Effector memory CD8-positive, alpha-beta T cell (primary cell): ENCODE data around the gene ATG12.
A peak's percentile ranks its signal among the peaks of the same experiment; 100 is the strongest.
"Not testable (repeated sequence)": the region's sequence is repeated elsewhere in the genome, so short reads cannot be mapped to it uniquely, and the experiment has no call there.

ENCODE experiments used
- ATAC-seq: fragments of 150-1000 bp; cut with Tn5 transposase; replicated peaks from 2 replicates; pipeline ENCODE4 v1.10.0; 2021; ENCODE audit warnings: mild to moderate bottlenecking, moderate library complexity
- DNase-seq, 3 experiments: peaks; one replicate each; pipeline ENCODE4 v3.0.0; 2021
- H3K27ac Mint-ChIP-seq, 2 donors: one replicate each; pipeline ENCODE4 v1.8.0; 2022; ENCODE audit warnings: mild to moderate bottlenecking in 2 of 2, mixed read lengths in 2 of 2, moderate library complexity in 2 of 2
- H3K27me3 Mint-ChIP-seq, 2 donors: one replicate each; pipeline ENCODE4 v1.8.0; 2022; ENCODE audit warnings: mixed read lengths in 2 of 2
- H3K36me3 Mint-ChIP-seq: one replicate; pipeline ENCODE4 v1.8.0; 2022; ENCODE audit warnings: mild to moderate bottlenecking, moderate library complexity, mixed read lengths; ENCODE audit not compliant: insufficient read depth
- H3K4me1 Mint-ChIP-seq, 2 donors: one replicate each; pipeline ENCODE4 v1.8.0; 2022; ENCODE audit warnings: low read depth in 2 of 2, mixed read lengths in 2 of 2
- H3K4me3 Mint-ChIP-seq, 2 donors: one replicate each; pipeline ENCODE4 v1.8.0; 2022; ENCODE audit warnings: mild to moderate bottlenecking in 2 of 2, mixed read lengths in 2 of 2, moderate library complexity in 2 of 2
- H3K9me3 Mint-ChIP-seq, 2 donors: one replicate each; pipeline ENCODE4 v1.8.0; 2022; ENCODE audit warnings: mixed read lengths in 2 of 2
- total RNA-seq, 9 experiments: gene quantifications; one replicate each; lab custom pipeline; 2026; lab: John Stamatoyannopoulos, UW

The ATG12 gene
- 59.8 to 99.2 (median 67.7) reads per million in 9 experiments for total RNA-seq

DNA sequence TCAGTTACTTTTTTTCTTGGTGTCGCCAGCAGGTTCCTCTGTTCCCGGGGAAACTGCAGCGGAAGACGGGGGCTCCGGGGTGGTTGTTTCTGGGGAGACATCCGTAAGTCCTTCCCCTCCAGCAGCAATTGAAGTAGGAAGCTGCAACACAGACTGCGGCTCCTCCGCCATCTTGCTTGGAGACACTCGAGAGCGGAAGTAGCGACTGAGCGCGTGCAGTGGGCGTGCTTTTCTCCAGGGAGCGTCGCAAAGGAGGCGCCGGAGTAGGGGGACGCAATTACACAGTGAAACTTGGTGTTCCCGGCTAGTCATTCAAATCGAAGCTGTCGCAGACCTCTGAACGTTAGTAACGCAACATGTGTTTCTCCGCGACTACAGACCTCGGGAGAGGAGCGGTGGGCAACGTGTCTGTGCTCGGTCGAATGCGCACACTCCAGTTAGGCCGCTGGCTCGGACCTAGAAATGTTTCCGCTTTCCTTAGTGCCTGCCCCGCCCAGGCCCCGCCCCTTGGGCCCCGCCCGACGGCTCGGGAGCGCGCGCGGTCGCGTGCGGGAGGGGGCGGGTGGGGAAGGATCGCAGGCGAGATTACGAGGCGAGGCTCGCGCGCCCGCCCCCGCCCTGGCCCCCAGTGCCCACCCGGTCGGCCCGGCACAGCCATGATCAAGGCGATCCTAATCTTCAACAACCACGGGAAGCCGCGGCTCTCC is at the start of gene ATG12, which contains the start of gene AP3S1:
TSS of gene ATG12 (minus strand) at position 184 of the 707 bp plus-strand sequence. CDS start at position 171, 13 bp downstream.
TSS of gene AP3S1 (plus strand) at position 554 of the 707 bp plus-strand sequence. CDS start at position 657, 103 bp downstream.
- DNase-seq (peak; percentile 86 to 93 (median 91)), ATAC-seq (peak; percentile 83)
- no peaks in the 10 kb centered on the region for H3K9me3 Mint-ChIP-seq
- peak within 1 kb of the TSS; percentile 99 for H3K27ac Mint-ChIP-seq
- H3K27me3 Mint-ChIP-seq: no peaks in the 10 kb centered on the region
- H3K4me3 Mint-ChIP-seq: peak within 1 kb of the TSS; percentile 98 to 100
- H3K36me3 Mint-ChIP-seq: peaks cover 31% of the 10 kb centered on the region
- H3K4me1 Mint-ChIP-seq: peaks cover 37 to 42% of the 10 kb centered on the region in 2 donors

DNA sequence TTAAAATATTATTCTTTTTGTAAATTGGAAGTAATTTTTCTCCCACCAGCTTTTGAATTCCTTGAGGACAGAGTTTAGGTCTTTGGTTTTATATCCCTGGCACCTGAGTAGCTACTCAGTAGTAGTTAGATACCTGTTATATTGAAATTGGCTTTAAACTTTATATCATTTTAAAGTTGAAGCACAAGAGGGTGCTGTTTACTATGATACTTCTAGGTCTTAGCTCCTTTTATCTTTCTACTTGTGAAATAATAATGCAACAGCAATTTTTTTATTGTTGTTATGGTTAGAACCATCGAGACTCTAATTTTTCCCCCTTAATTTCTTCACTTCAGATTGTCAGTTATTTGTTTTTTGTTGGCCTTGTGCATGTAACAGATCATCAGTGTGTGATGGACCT is 46.7 kb upstream of the ATG12 start:
- DNase-seq: no peak
- no peak for ATAC-seq
- H3K36me3 Mint-ChIP-seq: peaks cover 3% of the 10 kb centered on the region

DNA sequence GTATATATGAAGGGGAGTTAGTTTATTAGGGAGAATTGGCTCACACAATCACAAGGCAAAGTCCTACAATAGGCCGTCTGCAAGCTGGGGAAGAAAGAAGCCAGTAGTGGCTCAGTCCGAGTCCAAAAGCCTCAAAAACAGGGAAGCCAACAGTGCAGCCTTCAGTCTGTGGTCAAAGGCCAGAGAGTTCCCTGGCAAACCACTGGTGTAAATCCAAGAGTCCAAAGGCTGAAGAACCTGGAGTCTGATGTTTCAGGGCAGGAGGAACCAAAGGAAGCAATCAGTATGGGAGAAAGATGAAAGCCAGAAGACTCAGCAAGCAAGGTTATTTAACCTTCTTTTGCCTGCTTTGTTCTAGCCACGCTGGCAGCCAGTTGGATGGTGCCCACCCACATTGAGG is 43.8 kb upstream of the ATG12 start:
- not testable (repeated sequence) for H3K27me3 Mint-ChIP-seq, ATAC-seq, H3K27ac Mint-ChIP-seq, H3K36me3 Mint-ChIP-seq, H3K4me3 Mint-ChIP-seq, H3K9me3 Mint-ChIP-seq, DNase-seq
- H3K4me1 Mint-ChIP-seq: peaks cover 17 to 18% of the 10 kb centered on the region in 2 donors

More for the DNA sequence above, 46.7 kb upstream of the ATG12 start:
- H3K4me1 Mint-ChIP-seq: peaks cover 2 to 4% of the 10 kb centered on the region in 2 donors
- no peaks in the 10 kb centered on the region for H3K9me3 Mint-ChIP-seq
- H3K4me3 Mint-ChIP-seq: no peak overlapping the region
- H3K27ac Mint-ChIP-seq: no peak overlapping the region
- no peaks in the 10 kb centered on the region for H3K27me3 Mint-ChIP-seq

DNA sequence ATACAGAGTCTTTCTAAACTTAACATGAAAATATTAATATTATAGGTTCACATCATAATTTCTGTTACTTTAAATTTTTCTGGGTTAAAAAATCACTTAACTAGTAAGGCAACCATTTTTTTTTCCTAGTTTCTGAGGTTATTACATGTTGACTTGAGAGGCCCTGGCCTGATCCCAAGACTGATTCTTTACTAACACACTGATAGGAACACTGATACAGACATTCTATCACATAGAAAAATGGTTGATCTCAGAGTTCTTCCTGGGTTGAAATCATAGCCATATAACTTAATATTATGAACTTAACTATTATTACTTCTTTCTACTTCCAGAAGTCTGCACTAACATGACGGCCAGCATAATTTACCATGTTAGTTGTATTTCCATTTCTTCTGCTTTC is 43.3 kb upstream of the ATG12 start:
- DNase-seq: no peak
- H3K4me3 Mint-ChIP-seq: no peak overlapping the region

DNA sequence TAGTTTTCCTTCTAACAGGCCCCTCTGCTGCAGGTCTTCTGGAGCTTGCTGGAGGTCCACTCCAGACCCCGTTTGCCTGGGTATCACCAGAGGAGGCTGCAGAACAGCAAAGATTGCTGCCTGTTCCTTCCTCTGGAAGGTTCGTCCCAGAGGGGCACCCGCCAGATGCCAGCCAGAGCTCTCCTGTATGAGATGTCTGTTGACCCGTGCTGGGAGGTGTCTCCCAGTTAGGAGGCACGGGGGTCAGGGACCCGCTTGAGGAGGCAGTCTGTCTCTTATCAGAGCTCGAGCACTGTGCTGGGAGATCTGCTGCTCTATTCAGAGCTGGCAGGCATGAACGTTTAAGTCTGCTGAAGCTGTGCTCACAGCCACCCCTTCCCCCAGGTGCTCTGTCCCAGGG is 41.1 kb upstream of the ATG12 start:
- not testable (repeated sequence) for H3K4me3 Mint-ChIP-seq, H3K27me3 Mint-ChIP-seq

More for the DNA sequence above, 43.3 kb upstream of the ATG12 start:
- no peak for ATAC-seq
- H3K9me3 Mint-ChIP-seq: no peaks in the 10 kb centered on the region
- H3K27me3 Mint-ChIP-seq: no peaks in the 10 kb centered on the region
- H3K36me3 Mint-ChIP-seq: peaks cover 1% of the 10 kb centered on the region
- peaks cover 17 to 22% of the 10 kb centered on the region in 2 donors for H3K4me1 Mint-ChIP-seq
- no peak overlapping the region for H3K27ac Mint-ChIP-seq

DNA sequence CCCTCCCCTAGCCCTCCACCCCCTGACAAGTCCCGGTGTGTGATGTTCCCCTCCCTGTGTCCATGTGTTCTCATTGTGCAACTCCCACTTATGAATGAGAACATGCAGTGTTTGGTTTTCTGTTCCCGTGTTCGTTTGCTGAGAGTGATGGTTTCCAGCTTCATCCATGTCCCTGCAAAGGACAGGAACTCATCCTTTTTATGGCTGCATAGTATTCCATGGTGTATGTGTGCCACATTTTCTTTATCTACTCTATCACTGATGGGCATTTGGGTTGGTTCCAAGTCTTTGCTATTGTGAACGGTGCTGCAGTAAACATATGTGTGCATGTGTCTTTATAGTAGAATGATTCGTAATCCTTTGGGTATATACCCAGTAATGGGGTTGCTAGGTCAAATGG is 36.0 kb upstream of the ATG12 start:
- H3K9me3 Mint-ChIP-seq, DNase-seq, H3K27ac Mint-ChIP-seq, H3K4me3 Mint-ChIP-seq, H3K36me3 Mint-ChIP-seq, ATAC-seq, H3K27me3 Mint-ChIP-seq: not testable (repeated sequence)
- peaks cover 20 to 34% of the 10 kb centered on the region in 2 donors for H3K4me1 Mint-ChIP-seq

More for the DNA sequence above, 41.1 kb upstream of the ATG12 start:
- not testable (repeated sequence) for H3K36me3 Mint-ChIP-seq, H3K27ac Mint-ChIP-seq, DNase-seq, H3K9me3 Mint-ChIP-seq, ATAC-seq
- peaks cover 24 to 32% of the 10 kb centered on the region in 2 donors for H3K4me1 Mint-ChIP-seq

DNA sequence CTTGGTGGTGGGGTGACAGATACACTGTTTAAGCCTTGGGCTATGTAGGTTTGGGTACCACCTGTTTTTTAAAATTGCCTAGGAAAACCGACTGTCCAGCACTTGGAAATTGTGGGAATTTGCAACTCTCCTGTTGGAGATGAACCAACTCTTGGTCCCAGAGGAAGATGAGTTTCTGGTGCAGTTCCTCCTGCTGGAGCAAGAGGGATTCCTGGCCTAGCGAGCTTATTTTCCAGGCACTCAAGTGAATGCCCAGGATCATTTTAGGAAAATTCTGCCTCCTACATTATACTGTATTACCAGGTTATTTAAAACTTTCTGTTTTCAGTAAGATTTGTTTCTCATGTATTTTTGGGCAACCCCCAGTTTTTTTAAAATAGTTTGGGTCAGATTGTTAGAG is 34.1 kb upstream of the ATG12 start:
- ATAC-seq: no peak
- Mint-ChIP-seq H3K4me3 (no peak overlapping the region), H3K27ac (no peak overlapping the region), H3K4me1 (peaks cover 9 to 22% of the 10 kb centered on the region in 2 donors), H3K27me3 (no peaks in the 10 kb centered on the region), H3K36me3 (peaks cover 7% of the 10 kb centered on the region), H3K9me3 (no peaks in the 10 kb centered on the region)
- no peak for DNase-seq

DNA sequence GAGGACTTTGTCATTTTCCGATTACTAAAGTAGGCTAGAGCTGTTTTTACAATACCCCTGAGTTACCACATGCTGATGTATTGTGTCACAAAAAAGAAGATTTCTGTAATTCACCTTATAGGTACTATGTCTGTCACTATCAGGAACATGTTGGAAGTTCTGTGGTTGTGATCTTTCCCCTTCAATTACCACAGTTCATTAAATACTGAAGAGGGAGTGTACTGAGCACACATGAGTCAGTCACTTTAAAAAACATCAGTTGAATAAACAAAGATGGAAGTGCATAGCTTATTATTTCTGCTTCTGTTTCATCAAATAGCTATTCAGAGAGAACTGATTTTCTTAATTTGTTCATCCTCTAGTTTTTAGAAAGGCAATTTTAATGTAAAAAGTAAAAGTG is 32.0 kb upstream of the ATG12 start:
- DNase-seq: no peak
- no peak for ATAC-seq
- H3K4me1 Mint-ChIP-seq: peaks cover 0 to 6% of the 10 kb centered on the region in 2 donors
- H3K4me3 Mint-ChIP-seq: no peak overlapping the region
- no peaks in the 10 kb centered on the region for H3K27me3 Mint-ChIP-seq
- peaks cover 7% of the 10 kb centered on the region for H3K36me3 Mint-ChIP-seq
- no peak overlapping the region for H3K27ac Mint-ChIP-seq
- H3K9me3 Mint-ChIP-seq: no peaks in the 10 kb centered on the region

DNA sequence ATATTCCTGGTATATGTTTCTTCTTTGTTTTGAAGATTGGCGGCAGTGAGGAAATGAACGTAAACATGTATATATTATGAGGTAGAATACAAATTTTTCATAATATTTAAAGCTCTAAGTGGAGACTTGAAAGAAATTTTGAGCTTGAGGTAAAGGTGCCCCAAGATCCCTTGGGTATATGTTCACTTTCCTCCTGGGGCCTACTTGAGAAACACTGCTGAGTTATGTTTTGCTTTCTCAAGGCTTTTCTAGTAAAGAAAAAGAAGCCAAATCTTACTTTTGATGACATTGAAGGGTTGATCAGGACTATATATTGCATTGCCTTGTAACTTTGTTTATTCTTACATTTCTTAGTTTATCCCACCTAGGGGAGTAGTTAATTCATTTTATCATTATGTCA is 31.1 kb upstream of the ATG12 start:
- Mint-ChIP-seq H3K36me3 (peaks cover 7% of the 10 kb centered on the region), H3K4me1 (peaks cover 0 to 6% of the 10 kb centered on the region in 2 donors), H3K27ac (peak overlapping the region in 1 of 2 donors; percentile 16), H3K9me3 (no peaks in the 10 kb centered on the region), H3K27me3 (no peaks in the 10 kb centered on the region), H3K4me3 (no peak overlapping the region)
- DNase-seq (no peak), ATAC-seq (no peak)

DNA sequence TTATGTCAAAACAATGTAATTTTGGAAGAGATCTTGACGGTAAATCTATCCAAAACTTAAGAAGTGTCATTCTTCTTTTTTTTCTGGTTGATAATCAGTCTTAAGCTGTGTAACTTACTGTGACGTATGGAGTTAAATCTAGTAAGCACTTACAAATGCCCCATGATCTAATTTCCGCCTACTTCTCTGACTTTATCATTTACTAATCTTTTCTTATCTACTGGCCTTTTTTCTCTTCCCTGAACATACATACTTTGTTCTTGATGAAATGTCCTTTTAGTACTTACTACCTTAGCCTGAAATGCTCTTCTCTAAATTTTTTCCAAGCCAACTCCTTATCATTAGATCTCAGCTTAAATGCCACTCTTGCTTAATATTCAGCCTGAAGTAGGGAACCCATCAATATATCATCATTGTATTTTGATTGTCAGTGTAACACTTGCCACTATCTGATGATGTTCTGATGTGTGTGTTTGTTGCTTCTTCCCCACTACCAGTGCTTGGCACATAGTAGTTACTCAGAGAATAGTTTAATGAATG is 28.0 kb upstream of the ATG12 start:
- ATAC-seq: no peak
- H3K27ac Mint-ChIP-seq: no peak overlapping the region

DNA sequence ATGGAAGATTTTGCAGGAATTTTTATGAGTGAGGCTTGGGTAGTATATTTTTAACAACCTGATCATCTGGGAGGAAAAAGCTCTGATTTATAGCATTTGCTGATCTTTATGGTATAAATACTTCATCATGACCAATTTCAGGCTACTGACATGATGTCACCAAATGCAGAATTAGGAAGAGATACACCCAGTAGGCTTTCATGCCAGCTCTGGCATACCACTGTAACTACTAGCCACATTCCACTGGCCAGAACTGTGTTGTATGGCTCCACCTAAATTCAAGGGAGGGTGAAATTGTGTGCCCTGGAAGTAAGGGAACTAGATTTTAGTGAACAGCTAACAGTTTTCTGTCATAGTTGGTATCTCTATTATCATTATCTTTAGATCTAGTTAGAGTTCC is 18.0 kb upstream of the ATG12 start:
- Mint-ChIP-seq H3K27ac (no peak overlapping the region), H3K36me3 (peaks cover 4% of the 10 kb centered on the region), H3K4me1 (peaks cover 19 to 21% of the 10 kb centered on the region in 2 donors), H3K27me3 (no peaks in the 10 kb centered on the region), H3K9me3 (no peaks in the 10 kb centered on the region), H3K4me3 (no peak overlapping the region)
- ATAC-seq: no peak
- no peak for DNase-seq

More for the DNA sequence above, 28.0 kb upstream of the ATG12 start:
- Mint-ChIP-seq H3K9me3 (no peaks in the 10 kb centered on the region), H3K4me3 (no peak overlapping the region), H3K36me3 (peaks cover 7% of the 10 kb centered on the region), H3K27me3 (no peaks in the 10 kb centered on the region), H3K4me1 (peaks cover 2 to 16% of the 10 kb centered on the region in 2 donors)
- DNase-seq: no peak

DNA sequence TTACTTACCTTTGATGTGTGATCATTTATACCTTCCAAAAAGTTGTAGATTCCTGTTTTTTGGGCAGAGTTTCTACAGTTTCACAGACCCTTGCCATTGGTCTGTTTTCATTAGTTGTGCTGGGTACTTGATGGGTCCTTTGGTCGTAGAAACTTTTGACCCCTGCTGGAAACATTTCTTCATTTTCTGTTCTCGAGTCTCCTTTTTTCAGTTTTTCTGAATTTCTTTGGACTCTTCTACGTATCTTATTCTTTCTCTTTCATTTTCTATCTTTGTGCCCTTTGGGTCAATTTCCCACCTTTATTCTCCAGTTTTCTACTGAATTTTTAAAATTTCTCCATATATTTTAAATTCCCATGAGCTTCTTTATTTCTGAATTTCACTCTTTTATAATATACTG is 17.0 kb upstream of the ATG12 start:
- H3K36me3 Mint-ChIP-seq: peaks cover 4% of the 10 kb centered on the region
- H3K4me3 Mint-ChIP-seq: peak overlapping the region; percentile 21 to 45
- no peaks in the 10 kb centered on the region for H3K9me3 Mint-ChIP-seq
- no peak for ATAC-seq
- no peak overlapping the region for H3K27ac Mint-ChIP-seq
- no peaks in the 10 kb centered on the region for H3K27me3 Mint-ChIP-seq
- no peak for DNase-seq
- peaks cover 23 to 25% of the 10 kb centered on the region in 2 donors for H3K4me1 Mint-ChIP-seq

DNA sequence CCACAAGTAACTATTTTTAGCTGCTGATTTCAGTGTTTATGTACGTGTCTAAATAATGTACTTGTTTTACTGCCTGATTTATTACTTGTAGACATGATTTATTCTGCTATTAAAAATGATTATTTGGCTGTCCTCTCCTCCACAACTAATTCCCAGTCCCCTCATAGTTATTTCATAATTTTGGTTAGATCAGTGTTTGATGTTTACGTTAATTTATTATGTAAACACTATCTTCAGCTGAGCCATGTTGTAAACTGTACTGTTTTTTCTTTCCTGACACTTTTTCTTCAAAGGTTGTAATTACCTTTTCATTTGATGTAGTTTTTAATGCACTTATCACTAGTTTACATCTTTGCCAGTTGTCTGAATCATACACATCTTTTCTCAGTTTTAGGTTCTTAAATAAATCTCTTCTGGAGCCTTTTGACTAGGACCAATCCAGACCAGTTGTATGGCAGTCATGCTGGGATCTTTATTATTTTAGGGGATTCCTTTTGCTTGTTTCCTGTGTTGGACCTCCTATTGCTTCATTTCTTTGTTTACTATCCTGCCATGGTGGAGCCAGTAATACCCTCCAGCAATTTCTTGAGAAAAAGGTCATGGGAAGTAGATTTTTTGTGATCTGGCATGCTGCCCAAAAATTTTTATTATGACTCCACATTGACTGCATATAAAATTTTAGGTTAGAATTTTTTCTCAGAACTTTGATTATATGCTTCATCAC is 16.4 kb upstream of the ATG12 start:
- H3K4me3 Mint-ChIP-seq: no peak overlapping the region
- no peak for DNase-seq
- no peaks in the 10 kb centered on the region for H3K9me3 Mint-ChIP-seq
- no peak for ATAC-seq
- H3K4me1 Mint-ChIP-seq: peaks cover 23 to 28% of the 10 kb centered on the region in 2 donors
- H3K27me3 Mint-ChIP-seq: no peaks in the 10 kb centered on the region
- H3K27ac Mint-ChIP-seq: no peak overlapping the region
- H3K36me3 Mint-ChIP-seq: peaks cover 4% of the 10 kb centered on the region
